KOPT-K1 (cell line): ENCODE measurements around the gene ETHE1.
"Not testable (repeated sequence)": the region's sequence is repeated elsewhere in the genome, so short reads cannot be mapped to it uniquely, and the experiment has no call there.

ENCODE experiments used
- H3K27ac ChIP-seq: fragments of 200-600 bp; sonication (generic); 2 replicates; pipeline ENCODE4 v1.5.1; 2016; ENCODE audit warnings: antibody characterized with exemption, mild to moderate bottlenecking, low read depth, low read length; ENCODE audit not compliant: poor library complexity, severe bottlenecking
- H3K36me3 ChIP-seq: fragments of 200-600 bp; sonication (generic); 2 replicates; pipeline ENCODE4 v1.5.1; 2017; ENCODE audit warnings: antibody characterized with exemption, mild to moderate bottlenecking, low read length, moderate library complexity; ENCODE audit not compliant: insufficient read depth
- H3K9me3 ChIP-seq: fragments of 200-600 bp; sonication (generic); 2 replicates; pipeline ENCODE4 v1.5.1; 2017; ENCODE audit warnings: antibody characterized with exemption, low read length, mild to moderate bottlenecking; ENCODE audit not compliant: insufficient read depth, poor library complexity, severe bottlenecking

The ETHE1 gene

GRCh38 chr19:43560687-43561086 is 33.7 kb upstream of the ETHE1 start:
- Histone ChIP-seq H3K27ac (peak overlapping the region; percentile 84), H3K9me3 (no peaks in the 10 kb centered on the region), H3K36me3 (peaks cover 42% of the 10 kb centered on the region)

GRCh38 chr19:43555185-43555770 is 28.3 kb upstream of the ETHE1 start:
- H3K36me3 ChIP-seq, result peaks cover 76% of the 10 kb centered on the region
- no peaks in the 10 kb centered on the region for H3K9me3 ChIP-seq
- H3K27ac ChIP-seq, result peak overlapping the region; percentile 19

- H3K36me3 ChIP-seq, result peaks cover 76% of the 10 kb centered on the region
- H3K9me3 ChIP-seq, result no peaks in the 10 kb centered on the region
- no peak overlapping the region for H3K27ac ChIP-seq
Measured at GRCh38 chr19:43554317-43554895, 27.4 kb upstream of the ETHE1 start.

- H3K36me3 ChIP-seq, result peaks cover 79% of the 10 kb centered on the region
Measured at GRCh38 chr19:43553656-43554055, 26.7 kb upstream of the ETHE1 start.

GRCh38 chr19:43552616-43553015 is 25.6 kb upstream of the ETHE1 start:
- Histone ChIP-seq H3K27ac (no peak overlapping the region), H3K9me3 (no peaks in the 10 kb centered on the region), H3K36me3 (peaks cover 75% of the 10 kb centered on the region)

More at GRCh38 chr19:43553656-43554055, 26.7 kb upstream of the ETHE1 start:
- H3K27ac ChIP-seq, result no peak overlapping the region
- H3K9me3 ChIP-seq, result no peaks in the 10 kb centered on the region

- H3K36me3 ChIP-seq, result peaks cover 75% of the 10 kb centered on the region
- no peak overlapping the region for H3K27ac ChIP-seq
- no peaks in the 10 kb centered on the region for H3K9me3 ChIP-seq
Measured at GRCh38 chr19:43552198-43552450, 25.1 kb upstream of the ETHE1 start.

GRCh38 chr19:43551399-43552197 is 24.6 kb upstream of the ETHE1 start:
- Histone ChIP-seq H3K27ac (no peak overlapping the region), H3K9me3 (no peaks in the 10 kb centered on the region), H3K36me3 (peaks cover 79% of the 10 kb centered on the region)

- Histone ChIP-seq H3K27ac (no peak overlapping the region), H3K9me3 (no peaks in the 10 kb centered on the region), H3K36me3 (peaks cover 84% of the 10 kb centered on the region)
Measured at GRCh38 chr19:43548706-43549105, 21.7 kb upstream of the ETHE1 start.

GRCh38 chr19:43547926-43548325 is 20.9 kb upstream of the ETHE1 start:
- H3K36me3 ChIP-seq, result peaks cover 84% of the 10 kb centered on the region
- not testable (repeated sequence) for H3K9me3 ChIP-seq, H3K27ac ChIP-seq

GRCh38 chr19:43546581-43546980 is 19.6 kb upstream of the ETHE1 start:
- Histone ChIP-seq H3K27ac (no peak overlapping the region), H3K9me3 (no peaks in the 10 kb centered on the region), H3K36me3 (peaks cover 84% of the 10 kb centered on the region)

- Histone ChIP-seq H3K36me3 (peaks cover 84% of the 10 kb centered on the region), H3K27ac (no peak overlapping the region), H3K9me3 (no peaks in the 10 kb centered on the region)
Measured at GRCh38 chr19:43545981-43546380, 19.0 kb upstream of the ETHE1 start.

GRCh38 chr19:43545276-43545675 is 18.3 kb upstream of the ETHE1 start:
- Histone ChIP-seq H3K9me3 (no peaks in the 10 kb centered on the region), H3K36me3 (peaks cover 84% of the 10 kb centered on the region), H3K27ac (no peak overlapping the region)

GRCh38 chr19:43544077-43544476 is 17.1 kb upstream of the ETHE1 start:
- Histone ChIP-seq H3K36me3 (peaks cover 84% of the 10 kb centered on the region), H3K27ac (no peak overlapping the region), H3K9me3 (peaks cover 5% of the 10 kb centered on the region)

GRCh38 chr19:43541920-43542650 is 15.1 kb upstream of the ETHE1 start:
- H3K27ac ChIP-seq, result no peak overlapping the region
- peaks cover 95% of the 10 kb centered on the region for H3K36me3 ChIP-seq
- peaks cover 10% of the 10 kb centered on the region for H3K9me3 ChIP-seq

- Histone ChIP-seq H3K9me3 (peaks cover 10% of the 10 kb centered on the region), H3K36me3 (peaks cover 81% of the 10 kb centered on the region), H3K27ac (no peak overlapping the region)
Measured at GRCh38 chr19:43540381-43540780, 13.4 kb upstream of the ETHE1 start.
